BLaER1 treated with 17β-estradiol and CSF1 and Interleukin-3, amounts not matched to agents 10 nM and 100 nM (cell line): ENCODE measurements around the gene ALG1L2.
"Not testable (repeated sequence)": the region's sequence is repeated elsewhere in the genome, so short reads cannot be mapped to it uniquely, and the experiment has no call there.

Experiments
- H3K27ac ChIP-seq, 11 experiments: shearing (Covaris generic); formaldehyde crosslinking; 2 replicates each; pipeline ENCODE4 v1.8.1; 2022
- H3K27me3 ChIP-seq, 11 experiments: shearing (Covaris generic); formaldehyde crosslinking; 2 replicates each; pipeline ENCODE4 v1.8.1; 2022
- H3K36me3 ChIP-seq, 11 experiments: shearing (Covaris generic); formaldehyde crosslinking; 2 replicates each; pipeline ENCODE4 v1.8.1; 2022
- H3K4me1 ChIP-seq, 10 experiments: shearing (Covaris generic); formaldehyde crosslinking; 2 replicates each; pipeline ENCODE4 v1.8.1; 2022
- H3K4me2 ChIP-seq, 11 experiments: shearing (Covaris generic); formaldehyde crosslinking; 2 replicates each; pipeline ENCODE4 v1.8.1; 2022
- H3K4me3 ChIP-seq, 10 experiments: shearing (Covaris generic); formaldehyde crosslinking; 2 replicates each; pipeline ENCODE4 v1.8.1; 2022
- H3K9ac ChIP-seq, 11 experiments: shearing (Covaris generic); formaldehyde crosslinking; 2 replicates each; pipeline ENCODE4 v1.8.1; 2022
- H3K9me3 ChIP-seq, 11 experiments: shearing (Covaris generic); formaldehyde crosslinking; replicated peaks in 1 of 11; 2 replicates each; pipeline ENCODE4 v1.8.1; 2022
- H4K20me1 ChIP-seq, 11 experiments: shearing (Covaris generic); formaldehyde crosslinking; 2 replicates each; pipeline ENCODE4 v1.8.1; 2022
- Cebpa-rat ChIP-seq, 11 experiments: shearing (Covaris generic); IDR thresholded peaks; 2 replicates each; pipeline ENCODE4 v1.8.1; 2022

ALG1L2 gene

DNA sequence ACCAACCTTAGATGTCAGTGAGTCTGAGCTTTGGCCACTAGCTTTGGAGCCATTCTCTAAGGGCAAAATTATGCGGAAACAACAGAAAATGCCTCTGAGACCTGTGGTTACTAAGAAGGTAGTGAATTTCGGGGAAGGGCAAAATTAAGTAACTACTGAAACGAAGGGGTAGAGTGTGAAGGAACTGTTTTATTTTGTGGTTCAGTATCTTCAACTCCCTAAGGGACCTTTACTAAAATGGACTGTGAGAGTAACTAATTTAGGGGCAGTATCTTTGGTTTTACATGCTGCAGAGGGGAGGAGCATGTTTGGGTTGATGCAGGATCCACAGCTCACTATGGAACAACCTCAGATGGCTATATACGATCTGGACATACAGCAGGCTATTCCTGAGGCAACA, 8.0 kb upstream of the ALG1L2 start:
- no peak overlapping the region for H3K9ac ChIP-seq
- H3K27ac ChIP-seq, result peak overlapping the region in 4 of 11 experiments; percentile 18 to 52 (median 22); a peak in 2 of 22 replicates
- peaks cover 4 to 16% (median 11%) of the 10 kb centered on the region in 11 experiments; a peak in 14 of 22 replicates for H3K9me3 ChIP-seq
- no peaks in the 10 kb centered on the region for H3K36me3 ChIP-seq
- H3K4me1 ChIP-seq, result peaks cover 0 to 51% (median 42%) of the 10 kb centered on the region in 10 experiments; a peak in 14 of 20 replicates
- H3K4me2 ChIP-seq, result peak overlapping the region in 9 of 11 experiments; percentile 21 to 72 (median 64); a peak in 17 of 22 replicates
- H3K27me3 ChIP-seq, result no peaks in the 10 kb centered on the region
- no peaks in the 10 kb centered on the region for H4K20me1 ChIP-seq
- H3K4me3 ChIP-seq, result peak overlapping the region in 1 of 10 experiments; percentile 13; a peak in 1 of 20 replicates
- TF ChIP-seq Cebpa-rat (IDR thresholded peaks at IDR 0.05), result no peak

DNA sequence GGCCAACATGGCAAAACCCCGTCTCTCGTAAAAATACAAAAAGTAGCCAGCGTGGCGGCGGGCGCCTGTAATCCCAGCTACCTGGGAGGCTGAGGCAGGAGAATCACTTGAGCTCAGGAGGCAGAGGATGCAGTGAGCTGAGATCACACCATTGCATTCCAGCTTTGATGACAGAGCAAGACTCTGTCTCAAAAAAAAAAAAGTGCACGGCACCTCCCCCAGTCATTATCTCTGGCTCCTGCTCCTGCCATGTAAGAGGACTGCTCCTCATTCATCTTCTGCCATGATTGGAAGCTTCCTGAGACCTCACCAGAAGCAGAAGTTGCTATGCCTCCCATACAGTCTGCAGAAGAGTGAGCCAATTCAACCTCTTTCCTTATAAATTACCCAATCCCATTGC, 4.0 kb upstream of the ALG1L2 start:
- Histone ChIP-seq H3K9ac (no peak overlapping the region), H3K4me2 (no peak overlapping the region), H3K4me1 (peaks cover 8 to 68% (median 62%) of the 10 kb centered on the region in 10 experiments; a peak in 17 of 20 replicates), H3K4me3 (no peak overlapping the region), H3K27ac (no peak overlapping the region), H4K20me1 (no peaks in the 10 kb centered on the region), H3K27me3 (no peaks in the 10 kb centered on the region), H3K36me3 (no peaks in the 10 kb centered on the region), H3K9me3 (peaks cover 0 to 6% (median 4%) of the 10 kb centered on the region in 11 experiments; a peak in 7 of 22 replicates)
- no peak for TF ChIP-seq Cebpa-rat (IDR thresholded peaks at IDR 0.05)

- Histone ChIP-seq H3K9me3 (peaks cover 6 to 11% (median 9%) of the 10 kb centered on the region in 11 experiments; a peak in 21 of 22 replicates), H3K4me1 (peaks cover 29 to 70% (median 60%) of the 10 kb centered on the region in 10 experiments)
Observed at GRCh38 chr3:130083363-130084090, 1.9 kb downstream of the ALG1L2 start.

GRCh38 chr3:130084436-130084980, 2.9 kb downstream of the ALG1L2 start:
- H3K27ac ChIP-seq, result 0 out of 22 replicates have a peak overlapping the region, but pooled peaks of 1 of the 11 experiments have one; percentile 8
- TF ChIP-seq Cebpa-rat (IDR thresholded peaks at IDR 0.05), result no peak
- no peaks in the 10 kb centered on the region for H3K27me3 ChIP-seq
- no peaks in the 10 kb centered on the region for H3K36me3 ChIP-seq
- H3K4me2 ChIP-seq, result peak overlapping the region in 4 of 11 experiments; percentile 12 to 51 (median 20); a peak in 4 of 22 replicates
- H3K4me1 ChIP-seq, result peaks cover 29 to 67% (median 59%) of the 10 kb centered on the region in 10 experiments
- no peak overlapping the region for H3K9ac ChIP-seq
- peaks cover 12 to 18% (median 15%) of the 10 kb centered on the region in 11 experiments; a peak in 21 of 22 replicates for H3K9me3 ChIP-seq
- no peaks in the 10 kb centered on the region for H4K20me1 ChIP-seq
- H3K4me3 ChIP-seq, result no peak overlapping the region

More at GRCh38 chr3:130083363-130084090, 1.9 kb downstream of the ALG1L2 start:
- Histone ChIP-seq H3K4me2 (peak overlapping the region in 10 of 11 experiments; percentile 16 to 78 (median 64); a peak in 15 of 22 replicates), H3K27ac (peak overlapping the region in 4 of 11 experiments; percentile 28 to 55 (median 38); a peak in 9 of 22 replicates)
- H3K27me3 ChIP-seq, H3K36me3 ChIP-seq, H3K9ac ChIP-seq, H4K20me1 ChIP-seq, H3K4me3 ChIP-seq: not testable (repeated sequence)

GRCh38 chr3:130085881-130086280, 4.2 kb downstream of the ALG1L2 start:
- TF ChIP-seq Cebpa-rat (IDR thresholded peaks at IDR 0.05), result no peak
- H4K20me1 ChIP-seq, result no peaks in the 10 kb centered on the region
- no peaks in the 10 kb centered on the region for H3K36me3 ChIP-seq
- peaks cover 29 to 61% (median 53%) of the 10 kb centered on the region in 10 experiments for H3K4me1 ChIP-seq
- no peak overlapping the region; a peak in 1 of 22 replicates for H3K27ac ChIP-seq
- no peak overlapping the region for H3K9ac ChIP-seq
- H3K9me3 ChIP-seq, result peaks cover 12 to 18% (median 15%) of the 10 kb centered on the region in 11 experiments; a peak in 21 of 22 replicates
- H3K4me3 ChIP-seq, result no peak overlapping the region
- H3K27me3 ChIP-seq, result no peaks in the 10 kb centered on the region
- H3K4me2 ChIP-seq, result peak overlapping the region in 7 of 11 experiments; percentile 18 to 64 (median 42); a peak in 11 of 22 replicates

- not testable (repeated sequence) for H3K27me3 ChIP-seq, H3K4me3 ChIP-seq, H4K20me1 ChIP-seq, H3K9ac ChIP-seq, H3K36me3 ChIP-seq
- peak overlapping the region in 8 of 11 experiments; percentile 18 to 64 (median 38); a peak in 13 of 22 replicates for H3K4me2 ChIP-seq
- H3K9me3 ChIP-seq, result peaks cover 12 to 18% (median 15%) of the 10 kb centered on the region in 11 experiments; a peak in 21 of 22 replicates
- peaks cover 23 to 61% (median 49%) of the 10 kb centered on the region in 10 experiments for H3K4me1 ChIP-seq
- peak overlapping the region in 1 of 11 experiments; percentile 32; a peak in 1 of 22 replicates for H3K27ac ChIP-seq
Observed at GRCh38 chr3:130086628-130087027, 5.0 kb downstream of the ALG1L2 start.

DNA sequence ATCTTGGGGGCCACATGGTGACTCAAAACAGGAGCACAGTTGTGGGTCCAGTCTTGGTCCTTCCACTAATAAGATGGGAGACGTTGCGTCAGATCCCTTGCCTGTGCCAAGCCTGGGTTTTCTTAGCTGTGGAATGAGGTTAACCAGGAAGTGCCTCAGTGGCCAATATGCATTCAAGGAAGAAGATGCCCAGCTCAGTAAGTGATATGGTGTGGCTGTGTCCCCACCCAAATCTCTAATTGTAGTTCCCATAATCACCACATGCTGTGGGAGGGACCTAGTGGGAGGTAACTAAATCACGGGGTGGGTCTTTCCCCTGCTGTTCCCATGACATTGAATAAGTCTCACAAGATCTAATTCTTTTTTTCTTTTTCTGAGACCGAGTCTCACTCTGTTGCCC, 6.4 kb downstream of the ALG1L2 start:
- Histone ChIP-seq H3K4me2 (peak overlapping the region in 5 of 11 experiments; percentile 9 to 35 (median 15); a peak in 2 of 22 replicates), H3K27ac (peak overlapping the region in 8 of 11 experiments; percentile 1 to 64 (median 49); a peak in 12 of 22 replicates), H3K4me1 (peaks cover 19 to 61% (median 49%) of the 10 kb centered on the region in 10 experiments), H4K20me1 (no peaks in the 10 kb centered on the region), H3K36me3 (no peaks in the 10 kb centered on the region), H3K4me3 (no peak overlapping the region), H3K9ac (no peak overlapping the region), H3K9me3 (peaks cover 12 to 18% (median 15%) of the 10 kb centered on the region in 11 experiments; a peak in 21 of 22 replicates), H3K27me3 (no peaks in the 10 kb centered on the region)
- no peak for TF ChIP-seq Cebpa-rat (IDR thresholded peaks at IDR 0.05)

DNA sequence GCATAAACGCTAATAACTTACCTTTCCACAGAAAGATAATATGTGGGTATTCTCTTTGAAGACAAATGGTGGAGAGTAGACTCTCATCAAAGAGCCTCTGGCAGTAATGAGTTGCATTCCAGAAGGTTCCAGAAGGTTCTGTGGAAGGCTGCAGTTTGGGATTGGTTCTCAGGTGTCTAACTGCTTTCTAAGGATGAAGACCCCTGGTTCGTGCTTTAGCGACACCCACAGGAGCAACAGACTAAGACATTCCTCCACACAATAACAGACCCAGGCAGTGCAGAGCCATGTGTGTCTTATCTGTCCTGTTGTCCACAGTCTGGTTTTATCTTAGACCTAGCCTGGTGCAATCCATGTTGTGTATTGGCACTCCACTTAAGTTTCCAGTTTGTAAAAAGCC, 9.1 kb downstream of the ALG1L2 start:
- H3K9ac ChIP-seq, H3K27me3 ChIP-seq, H3K36me3 ChIP-seq, H3K4me3 ChIP-seq, H4K20me1 ChIP-seq: not testable (repeated sequence)
- Histone ChIP-seq H3K9me3 (peaks cover 12 to 18% (median 15%) of the 10 kb centered on the region in 11 experiments; a peak in 21 of 22 replicates), H3K27ac (peak overlapping the region in 2 of 11 experiments; percentile 78 to 85; a peak in 2 of 22 replicates), H3K4me1 (peaks cover 34 to 69% (median 59%) of the 10 kb centered on the region in 10 experiments), H3K4me2 (0 out of 22 replicates have a peak overlapping the region, but pooled peaks of 1 of the 11 experiments have one; percentile 17)

DNA sequence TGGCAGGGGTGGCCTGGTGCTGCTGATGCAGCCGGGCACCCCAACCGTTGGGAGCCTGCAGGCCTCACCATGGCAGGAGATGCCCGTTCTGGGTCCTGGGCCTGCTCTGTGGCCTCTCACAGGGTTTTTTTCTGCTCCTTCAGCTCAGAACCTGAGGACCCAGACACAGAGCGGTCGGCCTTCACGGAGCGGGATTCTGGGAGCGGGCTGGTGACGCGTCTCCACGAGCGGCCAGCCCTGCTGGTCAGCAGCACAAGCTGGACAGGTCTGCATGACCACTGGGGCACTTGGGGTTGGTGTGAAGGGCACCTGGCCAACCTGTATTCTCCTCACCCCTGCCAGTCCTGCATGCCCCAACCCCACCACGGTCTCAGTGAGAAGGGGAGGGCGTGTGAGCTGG, 10.3 kb downstream of the ALG1L2 start:
- Histone ChIP-seq H3K4me2 (peak overlapping the region in 8 of 11 experiments; percentile 9 to 97 (median 56); a peak in 8 of 22 replicates), H3K4me1 (peaks cover 38 to 71% (median 63%) of the 10 kb centered on the region in 10 experiments), H3K27ac (peak overlapping the region in 7 of 11 experiments; percentile 10 to 85 (median 78); a peak in 14 of 22 replicates), H3K9me3 (peaks cover 12 to 18% (median 15%) of the 10 kb centered on the region in 11 experiments; a peak in 21 of 22 replicates), H3K27me3 (no peaks in the 10 kb centered on the region), H3K36me3 (no peaks in the 10 kb centered on the region), H3K9ac (0 out of 22 replicates have a peak overlapping the region, but pooled peaks of 2 of the 11 experiments have one; percentile 9 to 15), H3K4me3 (no peak overlapping the region), H4K20me1 (no peaks in the 10 kb centered on the region)
- TF ChIP-seq Cebpa-rat (IDR thresholded peaks at IDR 0.05), result no peak
